ENCODE measurements around the gene CLCA1.

- TF ChIP-seq GATA2 (IDR thresholded peaks at IDR 0.05; ENCODE audit: low read depth, low read length) (no peak), GATA3 (IDR thresholded peaks at IDR 0.05; ENCODE audit: low read depth, low read length) (no peak)
Observed at GRCh38 chr1:86471291-86471690, 2.6 kb downstream of the CLCA1 start.

Measured in SH-SY5Y (cell line).